Fibroblast of pulmonary artery (primary cell): ENCODE data around the gene PTPN2.
A peak's percentile ranks its signal among the peaks of the same experiment; 100 is the strongest.

ENCODE experiments used
- DNase-seq: peaks from one replicate; pipeline ENCODE4 v3.0.0-alpha.2; 2010; ENCODE audit warnings: low read depth
- H3K4me3 ChIP-seq: replicated peaks from 2 replicates; pipeline ENCODE4 v1.5.1; 2011; ENCODE audit warnings: low read depth, mild to moderate bottlenecking, control low read depth, low read length, moderate library complexity
- CTCF ChIP-seq: IDR thresholded peaks from 2 replicates; pipeline ENCODE4 v1.5.1; 2011; ENCODE audit warnings: mild to moderate bottlenecking, control low read depth, low read length, inconsistent platforms; ENCODE audit errors: missing control alignments

Gene PTPN2

GRCh38 chr18:12754511-12754910 is 129.5 kb downstream of the PTPN2 start:
- TF ChIP-seq CTCF: no peak
- DNase-seq: no peak
- no peak overlapping the region for H3K4me3 ChIP-seq

- no peak for TF ChIP-seq CTCF
- no peak for DNase-seq
- H3K4me3 ChIP-seq: no peak overlapping the region
Measured at GRCh38 chr18:12751891-12752290, 132.1 kb downstream of the PTPN2 start.

- no peak for DNase-seq
- TF ChIP-seq CTCF: no peak
Measured at GRCh38 chr18:12751503-12751884, 132.5 kb downstream of the PTPN2 start.

GRCh38 chr18:12750715-12751502 is 133.1 kb downstream of the PTPN2 start:
- H3K4me3 ChIP-seq: no peak overlapping the region
- no peak for DNase-seq
- no peak for TF ChIP-seq CTCF

More at GRCh38 chr18:12751503-12751884, 132.5 kb downstream of the PTPN2 start:
- H3K4me3 ChIP-seq: no peak overlapping the region

GRCh38 chr18:12750076-12750714 is 133.8 kb downstream of the PTPN2 start:
- DNase-seq: peak; percentile 5
- no peak overlapping the region for H3K4me3 ChIP-seq
- no peak for TF ChIP-seq CTCF

- no peak for TF ChIP-seq CTCF
- H3K4me3 ChIP-seq: no peak overlapping the region
- no peak for DNase-seq
Measured at GRCh38 chr18:12749121-12749520, 134.9 kb downstream of the PTPN2 start.
